ENCODE data around the gene NATD1.

DNA sequence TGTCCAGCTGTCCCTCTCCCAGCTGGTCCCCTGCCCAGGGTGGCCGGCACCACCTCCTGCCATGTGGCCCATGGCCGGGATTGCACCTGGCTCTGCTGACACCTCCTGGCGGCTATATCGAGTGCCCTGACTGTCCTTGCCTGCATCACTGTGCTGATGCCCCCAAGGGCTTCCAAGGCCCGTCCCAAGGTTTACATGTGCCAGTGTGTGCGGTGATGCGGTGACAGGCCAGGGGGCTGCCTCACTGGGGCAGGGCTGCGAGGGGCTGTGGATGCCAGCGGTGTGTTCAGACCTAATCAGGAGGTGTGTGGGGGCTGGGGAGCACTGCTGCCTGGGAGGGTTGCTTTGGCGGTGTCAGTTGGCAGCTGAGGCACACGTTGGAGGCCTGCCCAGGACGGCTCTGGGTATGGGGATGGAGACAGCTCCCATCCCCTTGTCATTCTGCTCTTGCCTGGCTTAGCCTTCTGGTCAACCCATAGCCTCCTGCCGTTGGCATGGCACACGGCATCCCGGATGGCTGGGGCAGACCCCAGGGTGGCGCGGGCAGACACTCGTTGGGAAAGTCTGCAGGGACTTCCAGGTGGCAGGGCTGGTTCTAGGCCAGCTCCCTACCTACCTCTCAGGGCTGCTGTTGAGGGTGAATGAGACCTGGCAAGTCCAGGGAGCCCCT, 36.8 kb upstream of the NATD1 start:
- TF ChIP-seq ZNF384 (IDR thresholded peaks at IDR 0.05), result no peak
- no peak for TF ChIP-seq SP1 (IDR thresholded peaks at IDR 0.05)
- no peak for TF ChIP-seq TARDBP (IDR thresholded peaks at IDR 0.05)
- no peak for TF ChIP-seq FOXM1 (IDR thresholded peaks at IDR 0.05; ENCODE audit: borderline replicate concordance)
- no peak for TF ChIP-seq BHLHE40 (IDR thresholded peaks at IDR 0.05; ENCODE audit: borderline replicate concordance)
- TF ChIP-seq FOXA1 (IDR thresholded peaks at IDR 0.05), result no peak
- no peak for TF ChIP-seq ELF4 (IDR thresholded peaks at IDR 0.05)
- TF ChIP-seq CTBP1 (IDR thresholded peaks at IDR 0.05; ENCODE audit: borderline replicate concordance), result no peak

Data from HEK293T (cell line).